Naive thymus-derived CD8-positive, alpha-beta T cell (primary cell): ENCODE data around the gene NACAD. TPM values are rescaled to one million over a fixed set of nuclear protein-coding genes. Genes with fewer than 3 reads are reported as not detected.
A peak's percentile ranks its signal among the peaks of the same experiment; 100 is the strongest.

Experiments
- ATAC-seq, 2 donors: fragments of 150-1000 bp; cut with Tn5 transposase in 1 of 2; sonication (Bioruptor Pico), chemical (Tn5 transposase) in 1 of 2; 1 replicate in 1 of 2; 2 replicates in 1 of 2; pipeline ENCODE4 v1.10.0; 2021; ENCODE audit warnings: mild to moderate bottlenecking in 2 of 2, moderate library complexity in 2 of 2
- POLR2A ChIA-PET: fragments of 350-600 bp; sonication (Branson Sonifier 250); formaldehyde crosslinking; loops from one replicate; lab custom pipeline; 2021; ENCODE audit warnings: antibody characterized with exemption; lab: Charles Lee
- DNase-seq, 10 donors: peaks; one replicate each; pipeline versions ENCODE4 v3.0.0 to v3.0.0-alpha.2; 2020 to 2022
- H3K27ac Mint-ChIP-seq, 10 donors: one replicate each; pipeline ENCODE4 v1.8.0; 2020 to 2022; ENCODE audit warnings: mild to moderate bottlenecking in 10 of 10, mixed read lengths in 10 of 10, moderate library complexity in 4 of 10, inconsistent platforms in 1 of 10
- H3K27me3 Mint-ChIP-seq, 5 donors: one replicate each; pipeline ENCODE4 v1.8.0; 2021 to 2022; ENCODE audit warnings: mixed read lengths in 5 of 5
- H3K36me3 Mint-ChIP-seq, 3 donors: one replicate each; pipeline ENCODE4 v1.8.0; 2020 to 2022; ENCODE audit warnings: mixed read lengths in 3 of 3, mild to moderate bottlenecking in 2 of 3, inconsistent platforms in 1 of 3
- H3K4me1 Mint-ChIP-seq, 4 donors: one replicate each; pipeline ENCODE4 v1.8.0; 2021 to 2022; ENCODE audit warnings: mixed read lengths in 4 of 4
- H3K4me3 Mint-ChIP-seq, 10 donors: one replicate each; pipeline ENCODE4 v1.8.0; 2020 to 2022; ENCODE audit warnings: mild to moderate bottlenecking in 10 of 10, mixed read lengths in 10 of 10, moderate library complexity in 6 of 10, inconsistent platforms in 1 of 10
- H3K9me3 Mint-ChIP-seq, 9 donors: one replicate each; pipeline ENCODE4 v1.8.0; 2020 to 2022; ENCODE audit warnings: mixed read lengths in 9 of 9, mild to moderate bottlenecking in 3 of 9, inconsistent platforms in 1 of 9, moderate library complexity in 1 of 9
- polyA plus RNA-seq, 3 donors: library from polyadenylated mRNA; unstranded; fragments of 300-500 nt; fragmentation: Illumina TruSeq; gene quantifications; one replicate each; pipeline ENCODE4 v1.2.3, GENCODE V29; 2021
- total RNA-seq, 8 experiments: library from RNA in 2 of 8; stranded (reverse) in 2 of 8; gene quantifications; one replicate each; pipeline ENCODE4 v1.2.3 and lab custom pipeline; 2021 to 2026

Gene NACAD
- total and polyA plus RNA-seq, 5 experiments from 2014 or later: 0.06 to 0.16 (median 0.15) TPM

DNA sequence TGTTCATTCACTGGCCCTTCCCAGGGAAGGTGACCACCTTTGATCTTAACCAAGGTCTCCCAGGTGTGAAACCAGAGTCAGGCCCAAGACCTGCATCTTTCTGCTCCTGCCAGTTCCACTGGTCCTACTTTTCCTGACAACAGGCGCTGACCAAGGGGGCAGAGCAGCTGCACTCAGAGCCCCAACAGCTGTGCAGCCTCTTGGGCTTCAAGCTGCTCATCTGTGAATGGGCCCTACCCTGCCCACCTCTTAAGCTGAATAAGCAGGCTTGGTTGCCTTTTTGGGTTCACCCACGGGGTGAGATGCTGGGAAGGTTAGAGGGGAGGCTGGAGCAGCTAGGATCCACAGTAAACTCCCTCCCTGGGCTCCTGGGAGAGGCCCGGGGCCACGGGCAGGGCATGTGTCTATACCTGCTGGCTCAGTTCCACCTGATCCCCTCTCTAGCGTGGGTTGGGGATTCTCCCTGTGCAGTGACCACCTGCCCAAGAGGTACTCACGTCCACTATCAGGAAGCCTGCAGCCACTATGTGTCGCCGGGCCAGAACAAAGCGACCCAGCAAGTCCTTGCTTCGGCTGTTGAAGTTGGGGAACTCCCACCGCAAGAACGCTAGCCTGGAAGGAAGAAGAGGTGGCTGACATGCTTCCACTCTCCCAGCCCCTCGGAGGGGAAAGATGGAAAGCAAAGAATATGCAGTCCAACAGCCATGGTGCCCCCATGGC lies 12.2 kb upstream of the NACAD start:
- POLR2A ChIA-PET: interaction anchor here (1.5 kb wide), 1 partner anchor 10 kb away, joined by 7 read pairs; the partner anchor contains the start of gene TBRG4
- Mint-ChIP-seq H3K27ac (peak overlapping the region in 3 of 10 donors; percentile 24 to 52 (median 29)), H3K36me3 (peaks cover 0 to 75% (median 12%) of the 10 kb centered on the region in 3 donors), H3K4me1 (peaks cover 0 to 23% (median 3%) of the 10 kb centered on the region in 4 donors), H3K27me3 (no peaks in the 10 kb centered on the region), H3K9me3 (no peaks in the 10 kb centered on the region), H3K4me3 (no peak overlapping the region)
- ATAC-seq: no peak
- peak in 1 of 10 donors; percentile 42 for DNase-seq

DNA sequence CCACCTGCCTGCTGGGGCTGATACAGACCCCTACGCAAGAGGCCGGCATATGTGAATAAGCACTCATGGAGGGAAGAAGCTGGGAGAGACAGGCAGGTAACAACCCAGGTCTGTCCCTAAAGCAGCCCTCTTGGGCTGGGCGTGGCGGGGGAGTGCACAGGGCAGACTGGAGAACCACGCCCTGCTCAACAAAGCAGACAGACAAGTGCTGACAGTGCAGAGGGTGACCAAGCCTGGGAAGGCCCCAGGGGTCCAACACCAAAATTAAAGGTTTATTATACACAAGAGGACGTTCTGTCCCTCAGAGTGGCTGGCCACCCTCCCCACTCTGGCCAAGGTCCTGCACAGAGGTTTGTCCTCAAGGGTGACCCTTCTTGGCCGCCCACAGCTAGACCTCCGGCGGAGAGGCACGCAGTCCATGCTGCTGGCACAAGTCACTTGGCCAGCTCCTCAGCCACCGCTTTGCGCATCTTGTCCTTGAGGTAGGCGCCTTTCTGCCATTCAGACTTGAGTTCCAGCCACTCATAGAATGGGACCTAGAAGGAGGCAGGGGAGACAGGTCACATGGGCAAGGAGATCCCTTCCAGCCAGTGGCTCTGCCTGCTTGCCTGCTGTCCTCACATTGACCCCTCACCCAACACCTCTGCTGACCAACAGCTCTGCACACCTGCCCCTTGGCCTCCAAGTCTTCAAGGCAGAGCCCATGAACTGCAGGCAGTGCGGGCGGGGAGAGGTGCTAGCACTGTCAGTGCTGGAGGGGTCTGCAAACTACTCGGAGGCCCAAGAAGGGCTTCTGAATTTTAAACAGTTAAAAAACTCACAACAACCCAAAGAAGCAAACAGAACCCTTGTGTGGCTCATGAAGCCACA lies 11.4 kb upstream of the NACAD start:
- no peak overlapping the region for H3K4me3 Mint-ChIP-seq
- no peaks in the 10 kb centered on the region for H3K27me3 Mint-ChIP-seq
- peak in 1 of 10 donors; percentile 32 for DNase-seq
- no peaks in the 10 kb centered on the region for H3K9me3 Mint-ChIP-seq
- POLR2A ChIA-PET: interaction anchor here (0.6 to 1.5 kb wide), 4 partner anchors 10 to 46 kb away, joined by 3 to 7 read pairs (median 4); partner anchors contain the start of gene TBRG4
- peak overlapping the region in 1 of 10 donors; percentile 34 for H3K27ac Mint-ChIP-seq
- ATAC-seq: no peak
- peaks cover 0 to 17% (median 1%) of the 10 kb centered on the region in 4 donors for H3K4me1 Mint-ChIP-seq
- peaks cover 0 to 67% (median 9%) of the 10 kb centered on the region in 3 donors for H3K36me3 Mint-ChIP-seq

DNA sequence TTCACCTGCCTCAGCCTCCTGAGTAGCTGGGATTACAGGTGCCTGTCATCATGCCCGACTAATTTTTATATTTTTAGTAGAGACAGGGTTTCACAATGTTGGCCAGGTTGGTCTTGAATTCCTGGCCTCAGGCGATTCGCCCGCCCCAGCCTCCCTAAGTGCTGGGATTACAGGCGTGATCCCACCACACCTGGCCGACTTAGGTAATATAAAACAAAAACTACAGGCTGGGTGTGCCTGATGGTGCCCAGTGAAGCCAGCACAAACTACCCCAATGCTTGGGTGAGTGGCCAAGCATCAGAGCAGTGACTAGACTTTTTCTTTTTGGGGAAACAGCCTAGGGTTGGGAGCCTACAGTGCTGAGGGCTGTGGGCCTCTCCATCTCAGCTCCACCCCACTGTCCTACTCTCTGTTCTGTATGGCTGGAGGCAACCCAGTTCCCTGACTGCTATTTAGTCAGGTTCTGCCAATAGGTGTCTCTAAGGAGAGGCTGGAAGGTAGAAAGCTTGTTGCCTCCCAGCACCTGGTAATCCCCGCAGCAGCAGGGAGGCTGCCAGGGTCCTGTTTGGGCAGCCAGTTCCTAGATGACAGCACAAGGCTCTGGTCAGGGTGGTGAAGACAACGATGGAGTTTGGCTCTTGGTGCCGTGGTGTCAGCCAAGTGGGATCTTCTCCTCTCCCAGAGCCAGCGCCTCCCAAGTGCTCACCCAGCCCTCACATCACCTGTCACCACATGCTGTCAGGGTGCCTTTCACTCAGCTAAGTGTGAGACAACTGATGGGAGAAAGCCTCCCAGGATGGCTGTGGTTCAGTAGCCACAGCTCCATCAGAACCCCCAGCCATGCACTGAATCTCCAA lies 10.4 kb upstream of the NACAD start:
- peaks cover 0 to 12% (median 1%) of the 10 kb centered on the region in 4 donors for H3K4me1 Mint-ChIP-seq
- no peak overlapping the region for H3K4me3 Mint-ChIP-seq
- H3K9me3 Mint-ChIP-seq: no peaks in the 10 kb centered on the region
- no peaks in the 10 kb centered on the region for H3K27me3 Mint-ChIP-seq
- POLR2A ChIA-PET: interaction anchor here (0.6 to 1.1 kb wide), 3 partner anchors 10 to 45 kb away, joined by 3 to 5 read pairs (median 3); no protein-coding TSS in a partner anchor
- H3K36me3 Mint-ChIP-seq: peaks cover 0 to 57% (median 9%) of the 10 kb centered on the region in 3 donors
- DNase-seq (no peak), ATAC-seq (no peak)
- H3K27ac Mint-ChIP-seq: peak overlapping the region in 4 of 10 donors; percentile 21 to 56 (median 31)

DNA sequence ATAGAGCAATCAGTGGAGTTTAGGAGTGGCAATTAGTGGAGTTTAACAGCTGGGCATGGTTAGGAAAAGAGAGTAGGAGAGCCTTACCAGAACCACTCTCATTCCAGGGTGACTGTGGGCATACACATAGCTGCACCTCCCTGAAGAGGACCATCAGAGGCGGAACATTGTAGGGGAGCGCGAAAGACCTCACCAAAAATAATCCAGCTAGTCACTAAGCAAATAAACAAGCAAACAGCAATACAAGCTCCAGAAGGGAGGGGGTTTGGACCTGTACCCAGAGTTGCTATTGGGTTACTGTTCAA lies 4.1 kb upstream of the NACAD start:
- POLR2A ChIA-PET: no interaction called here
- H3K4me1 Mint-ChIP-seq: peaks cover 5 to 10% (median 8%) of the 10 kb centered on the region in 4 donors
- peaks cover 0 to 4% (median 0%) of the 10 kb centered on the region in 3 donors for H3K36me3 Mint-ChIP-seq
- peaks cover 0 to 9% (median 0%) of the 10 kb centered on the region in 9 donors for H3K9me3 Mint-ChIP-seq
- no peak for ATAC-seq
- peaks cover 0 to 6% (median 0%) of the 10 kb centered on the region in 5 donors for H3K27me3 Mint-ChIP-seq
- peak overlapping the region in 1 of 10 donors; percentile 15 for H3K27ac Mint-ChIP-seq
- DNase-seq: no peak
- H3K4me3 Mint-ChIP-seq: peak overlapping the region in 1 of 10 donors; percentile 1

DNA sequence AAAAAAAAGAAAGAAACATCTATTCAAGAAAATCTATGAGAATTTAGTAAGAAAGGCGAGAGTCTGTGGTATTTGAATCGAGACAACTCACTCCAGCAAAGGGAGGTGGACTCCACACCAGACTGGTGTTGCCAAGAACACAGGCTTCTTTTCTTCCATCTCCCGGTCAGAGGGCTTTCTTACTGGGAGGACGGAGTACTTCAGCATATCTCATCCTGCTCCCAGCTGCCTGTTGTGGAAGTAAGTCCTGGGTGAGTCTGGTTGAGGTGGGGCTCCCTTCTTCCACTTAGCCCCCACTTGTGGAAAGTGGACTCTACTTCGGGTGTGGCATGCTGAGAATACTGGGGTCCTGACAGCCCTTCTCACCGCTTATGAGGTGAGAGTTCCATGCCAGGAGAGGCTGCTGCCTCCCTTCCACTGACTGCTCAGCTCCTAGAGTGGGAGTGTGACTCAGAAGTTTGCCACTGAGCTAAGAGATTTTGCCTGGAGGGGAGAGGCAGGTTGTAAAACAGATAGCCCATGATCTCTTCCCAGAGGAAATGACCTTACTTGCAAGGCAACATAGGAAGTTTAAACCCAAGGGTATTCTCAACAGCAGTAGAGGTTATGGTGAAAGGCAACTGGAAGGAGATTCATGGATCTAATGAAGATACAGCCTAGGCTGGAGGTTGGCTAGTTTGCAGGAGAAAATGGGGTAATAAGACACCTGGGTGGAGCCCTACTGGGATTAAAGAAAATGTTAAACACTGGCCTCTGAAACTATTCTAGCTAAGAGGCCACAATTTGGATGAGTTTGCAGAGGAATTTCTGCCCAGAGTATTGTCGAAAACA lies 3.5 kb upstream of the NACAD start:
- peak overlapping the region in 2 of 10 donors; percentile 45 to 53 for H3K27ac Mint-ChIP-seq
- peaks cover 5 to 10% (median 8%) of the 10 kb centered on the region in 4 donors for H3K4me1 Mint-ChIP-seq
- H3K4me3 Mint-ChIP-seq: peak overlapping the region in 1 of 10 donors; percentile 1
- POLR2A ChIA-PET: no interaction called here
- H3K36me3 Mint-ChIP-seq: no peaks in the 10 kb centered on the region
- peaks cover 0 to 6% (median 0%) of the 10 kb centered on the region in 5 donors for H3K27me3 Mint-ChIP-seq
- peaks cover 0 to 9% (median 0%) of the 10 kb centered on the region in 9 donors for H3K9me3 Mint-ChIP-seq
- ATAC-seq (no peak), DNase-seq (no peak)

DNA sequence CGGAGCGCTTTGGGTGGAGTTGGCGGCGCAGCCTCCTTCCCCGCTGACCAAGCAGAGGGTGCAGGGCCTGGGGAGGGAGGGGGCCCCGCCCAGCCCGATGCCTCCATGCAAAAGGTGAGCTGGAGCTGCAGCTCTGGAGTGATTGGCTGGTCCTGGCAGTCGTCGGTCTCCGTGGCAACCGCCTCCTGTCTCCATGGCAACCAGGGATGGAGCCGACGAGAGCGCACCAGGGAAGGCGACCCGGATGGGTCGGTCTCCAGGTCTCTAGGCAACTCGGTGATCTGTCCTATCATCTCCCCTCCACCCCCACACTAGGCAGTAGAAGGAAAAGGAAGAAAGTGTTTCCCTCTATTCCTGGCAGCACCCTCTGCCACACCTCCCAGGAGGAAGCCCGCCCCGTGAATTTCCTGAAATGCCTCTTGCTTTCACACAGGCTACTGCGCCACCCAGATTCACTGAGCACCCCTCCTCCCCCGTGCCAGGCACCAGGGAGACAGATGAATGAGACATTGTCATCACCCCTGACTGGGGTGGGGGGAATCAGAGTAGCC lies 647 bp upstream of the NACAD start:
- ATAC-seq: peak; percentile 65 to 76
- POLR2A ChIA-PET: interaction anchor here (0.6 to 1.7 kb wide), 6 partner anchors 9 to 204 kb away, joined by 3 to 7 read pairs (median 3); partner anchors contain the start of gene TBRG4
- Mint-ChIP-seq H3K4me1 (peaks cover 3 to 10% (median 8%) of the 10 kb centered on the region in 4 donors), H3K27ac (peak overlapping the region in 9 of 10 donors; percentile 35 to 91 (median 71)), H3K9me3 (peaks cover 0 to 9% (median 0%) of the 10 kb centered on the region in 9 donors), H3K4me3 (peak overlapping the region; percentile 73 to 89 (median 81)), H3K27me3 (peaks cover 0 to 6% (median 0%) of the 10 kb centered on the region in 5 donors), H3K36me3 (no peaks in the 10 kb centered on the region)
- peak; percentile 53 to 86 (median 70) for DNase-seq

DNA sequence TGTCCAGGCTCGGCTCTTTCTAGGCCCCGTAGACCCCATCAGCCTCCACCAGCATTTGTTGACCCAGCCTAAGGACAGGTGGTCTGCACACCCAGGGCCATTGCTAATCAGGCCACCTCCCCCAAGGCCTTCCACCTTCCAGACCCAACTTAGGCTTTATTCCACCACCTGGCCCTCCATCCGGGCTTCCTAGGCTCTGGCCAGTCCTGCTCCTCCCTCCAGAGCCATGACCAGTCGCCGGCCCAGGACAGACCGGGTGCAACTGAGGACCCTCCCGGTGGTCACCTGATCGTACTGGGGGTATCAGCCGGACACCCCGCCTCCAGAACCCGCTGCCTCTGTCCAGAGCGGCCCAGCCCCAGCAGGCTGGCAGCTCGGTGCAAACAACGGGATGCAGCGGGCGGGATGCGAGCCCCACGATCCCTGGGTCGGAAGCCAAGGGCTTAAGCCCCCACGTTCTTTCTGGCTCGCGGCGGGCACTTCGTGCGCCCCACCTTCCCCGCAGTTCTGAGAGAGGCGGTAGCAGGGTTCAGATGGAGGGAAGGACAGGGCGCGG lies 545 bp downstream of the NACAD start:
- no peaks in the 10 kb centered on the region for H3K36me3 Mint-ChIP-seq
- peak overlapping the region; percentile 7 to 82 (median 52) for H3K4me3 Mint-ChIP-seq
- ATAC-seq (no peak), DNase-seq (peak in 1 of 10 donors; percentile 59)
- H3K27me3 Mint-ChIP-seq: peaks cover 0 to 6% (median 0%) of the 10 kb centered on the region in 5 donors
- POLR2A ChIA-PET: no interaction called here
- H3K9me3 Mint-ChIP-seq: peaks cover 0 to 9% (median 0%) of the 10 kb centered on the region in 9 donors
- H3K27ac Mint-ChIP-seq: peak overlapping the region in 2 of 10 donors; percentile 68 to 82
- H3K4me1 Mint-ChIP-seq: peaks cover 3 to 10% (median 8%) of the 10 kb centered on the region in 4 donors

DNA sequence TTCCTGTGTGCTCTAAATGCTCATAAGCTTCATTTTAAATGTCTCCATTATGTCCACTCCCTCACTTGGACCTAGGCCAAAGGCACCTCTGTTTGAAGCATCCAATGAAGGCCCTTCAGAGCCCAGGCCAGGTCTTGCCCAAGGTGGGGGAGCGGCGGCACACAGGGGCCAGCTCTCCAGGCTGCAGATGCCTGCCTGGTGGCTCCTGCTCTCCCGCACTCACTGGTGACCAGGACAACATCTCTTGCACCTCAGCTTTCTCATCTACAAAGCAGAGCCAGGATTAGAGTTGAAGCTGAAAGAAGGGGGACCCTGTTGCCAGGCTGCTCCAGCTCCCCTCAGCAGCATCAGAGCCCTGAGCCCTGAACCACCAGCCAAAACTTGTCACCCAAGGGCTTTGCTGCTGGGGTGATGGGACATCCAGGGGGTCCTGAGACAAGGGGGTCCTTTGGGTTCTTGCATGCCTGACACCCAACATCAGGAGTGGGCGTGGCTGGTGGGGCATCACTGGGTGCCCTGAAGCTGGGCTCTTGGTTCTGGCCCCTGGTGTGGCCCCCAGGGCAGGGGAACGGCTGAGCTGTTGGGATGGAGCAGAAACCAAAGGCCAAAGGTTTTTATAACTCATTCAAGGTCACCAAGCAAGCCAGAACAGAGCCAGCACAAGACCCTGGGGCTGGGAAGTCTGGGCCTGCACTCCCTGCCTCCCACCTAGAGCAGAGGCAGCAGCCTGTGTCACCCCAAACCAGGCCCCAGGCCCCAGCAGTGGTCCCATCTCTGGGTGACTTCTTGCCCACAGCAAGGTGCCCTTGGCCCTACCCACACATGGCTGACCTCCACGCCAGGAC lies 1.2 kb downstream of the NACAD start:
- H3K9me3 Mint-ChIP-seq: peaks cover 0 to 2% (median 0%) of the 10 kb centered on the region in 9 donors
- H3K27ac Mint-ChIP-seq: peak overlapping the region in 7 of 10 donors; percentile 4 to 82 (median 28)
- H3K27me3 Mint-ChIP-seq: peaks cover 0 to 6% (median 0%) of the 10 kb centered on the region in 5 donors
- POLR2A ChIA-PET: interaction anchor here (0.9 kb wide), 1 partner anchor 126 kb away, joined by 4 read pairs; no protein-coding TSS in a partner anchor
- peaks cover 3 to 10% (median 8%) of the 10 kb centered on the region in 4 donors for H3K4me1 Mint-ChIP-seq
- ATAC-seq: no peak
- peak in 1 of 10 donors; percentile 49 for DNase-seq
- no peaks in the 10 kb centered on the region for H3K36me3 Mint-ChIP-seq
- H3K4me3 Mint-ChIP-seq: peak overlapping the region; percentile 7 to 82 (median 52)

DNA sequence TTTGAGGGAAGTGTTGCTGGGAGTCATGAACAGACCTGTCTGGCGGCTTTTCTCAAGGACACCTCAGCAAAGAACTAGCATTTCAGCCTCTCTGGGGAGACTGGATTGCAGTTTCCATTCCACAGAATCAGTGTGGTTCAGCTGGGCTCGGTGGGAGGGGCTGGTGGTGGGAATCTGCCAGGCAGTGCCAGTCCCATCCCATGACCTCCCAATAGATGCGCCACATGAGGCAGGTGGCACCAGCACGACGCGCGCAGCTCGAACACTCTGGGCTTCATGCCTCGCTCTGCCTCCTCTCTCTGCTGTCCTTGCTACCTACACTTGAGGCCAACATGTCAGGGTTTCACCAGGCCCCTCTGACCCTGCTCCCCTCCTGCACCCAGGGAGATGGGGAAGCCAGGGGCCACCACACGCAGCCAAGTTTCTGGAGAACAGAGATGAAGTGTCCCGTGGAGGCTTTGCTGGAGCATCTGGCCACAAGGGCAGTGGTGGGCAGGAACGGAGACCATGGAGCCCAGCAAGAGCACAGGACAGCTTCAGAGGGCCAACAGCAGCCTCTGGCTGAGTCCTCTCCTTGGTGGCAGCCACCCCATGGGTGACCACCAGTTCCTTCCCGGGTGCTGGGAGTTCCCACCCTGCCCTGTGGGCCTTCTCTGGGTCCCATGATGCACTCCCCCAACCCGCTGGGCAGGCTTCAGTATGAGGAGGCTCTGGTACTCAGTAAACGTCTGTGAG lies 2.3 kb downstream of the NACAD start:
- ATAC-seq: no peak
- H3K27me3 Mint-ChIP-seq: peaks cover 0 to 6% (median 0%) of the 10 kb centered on the region in 5 donors
- H3K4me3 Mint-ChIP-seq: peak overlapping the region in 2 of 10 donors; percentile 46 to 73
- peaks cover 3 to 10% (median 8%) of the 10 kb centered on the region in 4 donors for H3K4me1 Mint-ChIP-seq
- no peaks in the 10 kb centered on the region for H3K36me3 Mint-ChIP-seq
- no peaks in the 10 kb centered on the region for H3K9me3 Mint-ChIP-seq
- POLR2A ChIA-PET: interaction anchor here (0.9 to 2.1 kb wide), 3 partner anchors 24 to 125 kb away, joined by 3 to 6 read pairs (median 4); no protein-coding TSS in a partner anchor
- DNase-seq: peak in 1 of 10 donors; percentile 49
- peak overlapping the region in 2 of 10 donors; percentile 40 to 55 for H3K27ac Mint-ChIP-seq
